ENCODE measurements around the gene SYT12. TPM values are rescaled to one million over a fixed set of nuclear protein-coding genes. Genes with fewer than 3 reads are reported as not detected.

SYT12 gene
- total RNA-seq, 1 donor from 2014 or later = 0.34 TPM

DNA sequence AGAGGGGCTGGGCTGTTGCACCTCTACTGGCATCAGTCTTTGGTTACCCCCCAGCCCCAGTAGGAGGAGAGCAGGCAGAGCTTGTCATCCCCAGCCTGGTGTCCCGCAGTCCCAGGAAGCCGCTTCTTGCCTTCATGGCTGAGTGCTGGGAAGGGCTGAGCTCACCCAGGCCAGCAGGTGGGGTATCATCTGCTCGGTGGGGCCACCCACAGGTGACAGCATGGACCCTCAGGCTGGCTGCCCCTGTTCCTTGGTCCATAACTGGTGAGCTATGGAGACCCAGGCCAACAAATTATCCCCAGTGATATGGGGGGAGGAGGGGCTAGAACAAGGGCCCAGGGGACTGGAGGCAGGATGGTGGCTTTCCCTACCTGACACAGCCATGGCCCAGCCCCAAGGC lies 27.2 kb downstream of the SYT12 start:
- Mint-ChIP-seq H3K4me1 (ENCODE audit: low read depth, unreplicated experiment) (peaks cover 9% of the 10 kb centered on the region), H3K36me3 (ENCODE audit: low read depth, unreplicated experiment) (no peaks in the 10 kb centered on the region), H3K27ac (ENCODE audit: unreplicated experiment) (no peak overlapping the region), H3K4me3 (ENCODE audit: unreplicated experiment) (no peak overlapping the region), H3K27me3 (ENCODE audit: low read depth, unreplicated experiment) (peaks cover 20% of the 10 kb centered on the region), H3K9me3 (ENCODE audit: unreplicated experiment) (no peaks in the 10 kb centered on the region)
- Histone ChIP-seq H3K27me3 (ENCODE audit: insufficient read depth, low read length) (no peaks in the 10 kb centered on the region), H3K9me3 (ENCODE audit: insufficient read depth, low read depth, low read length) (no peaks in the 10 kb centered on the region), H3K9ac (ENCODE audit: low read length) (no peak overlapping the region), H3K27ac (ENCODE audit: low read depth, low read length) (no peak overlapping the region), H4K20me1 (ENCODE audit: insufficient read depth, low read length) (no peaks in the 10 kb centered on the region), H3K4me1 (ENCODE audit: insufficient read depth, low read length) (peaks cover 20% of the 10 kb centered on the region), H3K36me3 (ENCODE audit: insufficient read depth, low read length) (no peaks in the 10 kb centered on the region), H3K79me2 (ENCODE audit: insufficient read depth, low read length) (no peaks in the 10 kb centered on the region), H3K4me3 (ENCODE audit: insufficient read depth, low read depth, low read length) (no peak overlapping the region), H3K4me2 (ENCODE audit: low read length) (no peak overlapping the region), H2AFZ (ENCODE audit: low read depth, low read length) (no peak overlapping the region)
- no peak for DNase-seq (ENCODE audit: low read depth)
- FAIRE-seq = no peak
- TF ChIP-seq, protein P1, sequence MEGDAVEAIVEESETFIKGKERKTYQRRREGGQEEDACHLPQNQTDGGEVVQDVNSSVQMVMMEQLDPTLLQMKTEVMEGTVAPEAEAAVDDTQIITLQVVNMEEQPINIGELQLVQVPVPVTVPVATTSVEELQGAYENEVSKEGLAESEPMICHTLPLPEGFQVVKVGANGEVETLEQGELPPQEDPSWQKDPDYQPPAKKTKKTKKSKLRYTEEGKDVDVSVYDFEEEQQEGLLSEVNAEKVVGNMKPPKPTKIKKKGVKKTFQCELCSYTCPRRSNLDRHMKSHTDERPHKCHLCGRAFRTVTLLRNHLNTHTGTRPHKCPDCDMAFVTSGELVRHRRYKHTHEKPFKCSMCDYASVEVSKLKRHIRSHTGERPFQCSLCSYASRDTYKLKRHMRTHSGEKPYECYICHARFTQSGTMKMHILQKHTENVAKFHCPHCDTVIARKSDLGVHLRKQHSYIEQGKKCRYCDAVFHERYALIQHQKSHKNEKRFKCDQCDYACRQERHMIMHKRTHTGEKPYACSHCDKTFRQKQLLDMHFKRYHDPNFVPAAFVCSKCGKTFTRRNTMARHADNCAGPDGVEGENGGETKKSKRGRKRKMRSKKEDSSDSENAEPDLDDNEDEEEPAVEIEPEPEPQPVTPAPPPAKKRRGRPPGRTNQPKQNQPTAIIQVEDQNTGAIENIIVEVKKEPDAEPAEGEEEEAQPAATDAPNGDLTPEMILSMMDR (IDR thresholded peaks at IDR 0.05; ENCODE audit: insufficient read depth, low read depth, low read length) = no peak
- no peak for TF ChIP-seq EZH2 (IDR thresholded peaks at IDR 0.05; ENCODE audit: insufficient read depth, low read length)

DNA sequence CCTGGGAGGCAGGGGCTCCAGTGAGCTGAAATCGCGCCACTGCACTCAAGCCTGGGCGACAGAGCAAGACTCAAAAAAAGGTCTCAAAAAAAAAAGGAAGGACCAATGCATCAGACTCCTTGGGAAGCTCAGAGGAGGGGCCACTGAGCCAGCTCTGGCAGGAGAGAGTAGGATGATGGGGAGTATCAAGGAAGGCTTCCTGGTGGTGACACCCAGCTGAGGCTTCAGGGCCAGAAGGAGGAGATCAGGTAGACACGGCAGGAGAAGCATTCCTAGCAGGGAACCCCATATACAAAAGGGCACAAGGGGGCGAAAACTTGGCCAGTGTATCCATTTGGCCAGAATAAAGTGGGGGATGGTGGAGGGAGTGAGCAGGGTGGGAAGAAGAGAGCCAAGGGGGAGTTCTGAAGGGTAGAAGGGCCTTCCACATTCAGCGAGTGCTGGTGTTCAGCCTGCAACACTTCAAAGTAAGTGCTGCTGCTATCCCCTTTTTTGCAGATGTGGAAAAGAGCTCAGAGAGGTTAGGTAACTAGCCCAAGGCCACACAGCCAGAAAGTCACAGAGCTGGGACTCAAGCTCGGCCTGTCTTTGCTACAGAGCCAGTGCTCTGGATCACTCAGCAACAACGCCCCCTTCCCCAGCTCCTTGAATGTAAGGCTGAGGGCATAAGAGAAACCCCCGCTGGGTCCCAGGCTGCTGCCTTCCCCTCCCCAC lies 28.4 kb downstream of the SYT12 start:
- peaks cover 26% of the 10 kb centered on the region for H3K4me1 ChIP-seq (ENCODE audit: insufficient read depth, low read length)
- Mint-ChIP-seq H3K4me3 (ENCODE audit: unreplicated experiment) (no peak overlapping the region), H3K27ac (ENCODE audit: unreplicated experiment) (peak overlapping the region; percentile 72)

More for the DNA sequence above, 28.4 kb downstream of the SYT12 start:
- no peaks in the 10 kb centered on the region for H3K9me3 Mint-ChIP-seq (ENCODE audit: unreplicated experiment)
- Histone ChIP-seq H3K9me3 (ENCODE audit: insufficient read depth, low read depth, low read length) (no peaks in the 10 kb centered on the region), H3K9ac (ENCODE audit: low read length) (no peak overlapping the region), H2AFZ (ENCODE audit: low read depth, low read length) (no peak overlapping the region), H4K20me1 (ENCODE audit: insufficient read depth, low read length) (no peaks in the 10 kb centered on the region), H3K79me2 (ENCODE audit: insufficient read depth, low read length) (no peaks in the 10 kb centered on the region), H3K27me3 (ENCODE audit: insufficient read depth, low read length) (no peaks in the 10 kb centered on the region), H3K27ac (ENCODE audit: low read depth, low read length) (no peak overlapping the region), H3K4me2 (ENCODE audit: low read length) (no peak overlapping the region), H3K4me3 (ENCODE audit: insufficient read depth, low read depth, low read length) (no peak overlapping the region), H3K36me3 (ENCODE audit: insufficient read depth, low read length) (no peaks in the 10 kb centered on the region)
- FAIRE-seq (no peak), DNase-seq (ENCODE audit: low read depth) (no peak)
- H3K4me1 Mint-ChIP-seq (ENCODE audit: low read depth, unreplicated experiment) = peaks cover 11% of the 10 kb centered on the region
- H3K36me3 Mint-ChIP-seq (ENCODE audit: low read depth, unreplicated experiment) = no peaks in the 10 kb centered on the region
- H3K27me3 Mint-ChIP-seq (ENCODE audit: low read depth, unreplicated experiment) = peaks cover 17% of the 10 kb centered on the region
- no peak for TF ChIP-seq EZH2 (IDR thresholded peaks at IDR 0.05; ENCODE audit: insufficient read depth, low read length)
- TF ChIP-seq, protein P1 (IDR thresholded peaks at IDR 0.05; ENCODE audit: insufficient read depth, low read depth, low read length) = no peak

Measured in astrocyte (in vitro differentiated cells and primary cell).